GM12892 (cell line): Measurements from ENCODE around the gene CRTC2.

Source experiments
- POLR2A ChIP-seq: IDR thresholded peaks from 2 replicates; pipeline ENCODE4 v1.6.1; 2011; ENCODE audit warnings: low read depth, low read length, control low read depth
- POLR2AphosphoS5 ChIP-seq: IDR thresholded peaks from 2 replicates; pipeline ENCODE4 v1.6.1; 2011; ENCODE audit warnings: low read depth, low read length, control low read depth
- TAF1 ChIP-seq: IDR thresholded peaks from 2 replicates; pipeline ENCODE4 v1.6.1; 2011; ENCODE audit warnings: low read depth, mild to moderate bottlenecking, control low read depth, low read length, borderline replicate concordance

DNA sequence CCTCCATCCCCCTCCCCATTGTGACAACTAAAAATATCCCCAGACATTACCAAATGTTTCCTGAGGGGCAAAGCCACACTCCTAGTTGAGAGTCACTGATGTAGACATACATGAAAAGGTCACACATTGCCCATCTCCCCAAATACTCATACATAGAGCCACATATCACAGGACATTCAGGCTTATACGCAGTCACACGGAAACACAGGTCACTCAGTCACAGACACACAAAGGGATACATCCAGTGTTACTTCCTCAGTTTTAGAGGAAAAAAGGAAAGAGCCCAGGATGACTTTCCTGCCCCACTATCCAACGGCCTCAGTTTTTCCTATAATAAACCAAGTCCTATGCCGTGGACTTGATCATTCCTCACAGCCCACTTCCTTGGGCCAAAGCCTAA is 3.0 kb upstream of the CRTC2 start:
- TF ChIP-seq TAF1 (no peak), POLR2AphosphoS5 (no peak), POLR2A (no peak)
